HG02798 (cell line): Measurements from ENCODE around the gene LRGUK.
"Not testable (repeated sequence)": the region's sequence is repeated elsewhere in the genome, so short reads cannot be mapped to it uniquely, and the experiment has no call there.

Experiments used
- ATAC-seq: cut with Tn5 transposase; IDR thresholded peaks from one replicate; pipeline ENCODE4 v1.9.1; 2021; ENCODE audit warnings: mild to moderate bottlenecking; ENCODE audit not compliant: unreplicated experiment, poor library complexity

LRGUK gene

DNA sequence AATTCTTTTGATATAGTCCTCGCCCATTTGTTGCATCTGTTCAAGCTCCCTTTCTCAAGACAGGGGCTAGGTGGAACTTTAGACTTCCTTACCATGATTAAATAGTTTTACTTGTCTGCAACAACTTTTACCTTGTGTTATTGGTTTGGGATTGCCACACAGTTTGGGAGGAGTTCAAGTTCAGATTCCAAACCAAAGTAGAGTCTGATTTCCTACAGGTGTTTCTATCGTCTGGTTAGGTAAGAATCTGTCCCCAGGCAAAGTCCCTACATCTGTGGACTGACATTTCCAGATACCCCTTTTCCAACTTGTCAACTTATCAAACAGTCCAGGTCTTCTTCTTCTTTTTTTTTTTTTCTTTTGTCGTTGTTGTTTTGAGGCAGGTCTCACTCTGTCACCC lies 93.1 kb downstream of the LRGUK start:
- no peak for ATAC-seq

- not testable (repeated sequence) for ATAC-seq
Measured at GRCh38 chr7:134231296-134231695, 104.2 kb downstream of the LRGUK start.

DNA sequence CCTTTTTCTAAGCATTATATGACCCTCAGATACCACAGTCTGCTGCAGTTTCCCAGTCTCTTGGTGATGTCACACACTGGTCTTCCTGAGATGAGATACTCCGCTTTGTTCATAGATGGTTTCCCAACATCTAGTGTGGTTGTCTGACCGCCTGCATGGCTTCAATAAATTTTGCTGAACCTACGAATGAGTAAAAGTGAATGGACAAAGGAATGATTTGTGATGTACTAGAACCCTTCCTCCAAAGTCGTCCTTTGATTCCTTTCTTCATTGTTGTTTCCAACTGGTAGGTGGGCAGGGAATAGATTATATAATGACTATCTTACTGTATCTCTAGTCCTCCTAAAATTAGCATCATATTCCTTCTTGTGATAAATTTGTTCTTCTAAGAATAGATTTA lies 107.1 kb downstream of the LRGUK start:
- no peak for ATAC-seq

- ATAC-seq, result no peak
Measured at GRCh38 chr7:134245253-134245652, 118.1 kb downstream of the LRGUK start.

GRCh38 chr7:134246347-134246746 lies 119.2 kb downstream of the LRGUK start:
- no peak for ATAC-seq

GRCh38 chr7:134246761-134247160 lies 119.6 kb downstream of the LRGUK start:
- ATAC-seq, result no peak

GRCh38 chr7:134248196-134248595 lies 121.1 kb downstream of the LRGUK start:
- no peak for ATAC-seq

GRCh38 chr7:134254311-134254710 lies 127.2 kb downstream of the LRGUK start:
- no peak for ATAC-seq

- no peak for ATAC-seq
Measured at GRCh38 chr7:134255814-134256213, 128.7 kb downstream of the LRGUK start.

GRCh38 chr7:134262322-134262721 lies 135.2 kb downstream of the LRGUK start:
- ATAC-seq, result no peak

GRCh38 chr7:134276951-134277350 lies 149.8 kb downstream of the LRGUK start:
- ATAC-seq, result no peak

- ATAC-seq, result no peak
Measured at GRCh38 chr7:134278502-134279153, 151.5 kb downstream of the LRGUK start.

GRCh38 chr7:134279336-134279735 lies 152.2 kb downstream of the LRGUK start:
- ATAC-seq, result no peak

DNA sequence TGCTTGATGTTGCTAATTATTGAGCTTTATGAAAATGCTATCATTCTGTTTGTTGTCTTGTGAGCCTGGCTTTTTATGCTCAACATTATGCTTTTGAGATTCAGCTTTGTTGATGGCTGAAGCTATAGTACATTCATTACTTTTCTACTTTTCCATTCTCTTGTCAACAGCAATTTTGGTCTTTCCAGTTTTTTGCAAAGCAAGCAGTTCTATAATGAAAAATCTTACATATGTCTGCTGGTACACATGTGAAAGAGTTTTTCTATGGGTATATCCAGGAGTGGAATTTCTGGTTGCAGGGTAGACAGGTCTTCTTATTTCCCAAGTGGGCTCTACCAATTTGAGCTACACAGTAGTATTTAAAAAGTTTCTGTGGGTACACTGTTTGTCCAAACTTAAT lies 152.8 kb downstream of the LRGUK start:
- no peak for ATAC-seq

- no peak for ATAC-seq
Measured at GRCh38 chr7:134280508-134280907, 153.4 kb downstream of the LRGUK start.

- ATAC-seq, result no peak
Measured at GRCh38 chr7:134284011-134284410, 156.9 kb downstream of the LRGUK start.

DNA sequence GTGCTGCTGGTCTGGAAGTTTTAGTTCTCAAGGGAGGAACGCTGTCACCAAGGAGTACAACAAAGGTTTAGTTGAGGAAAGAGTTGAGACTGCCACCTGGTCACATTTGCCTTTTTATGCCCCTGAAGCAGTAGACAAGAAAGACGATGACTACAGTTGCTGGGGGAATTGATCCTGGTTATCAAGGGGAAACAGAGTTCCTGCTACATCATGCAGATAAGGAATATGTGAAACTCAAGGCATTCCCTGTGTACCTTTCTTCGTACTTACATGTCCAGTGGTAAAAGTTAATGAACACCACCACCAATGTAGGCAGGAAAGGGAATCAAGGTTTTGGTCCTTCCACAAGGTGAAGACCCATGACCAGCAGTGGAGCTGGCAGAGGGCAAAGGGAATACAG lies 157.8 kb downstream of the LRGUK start:
- no peak for ATAC-seq

DNA sequence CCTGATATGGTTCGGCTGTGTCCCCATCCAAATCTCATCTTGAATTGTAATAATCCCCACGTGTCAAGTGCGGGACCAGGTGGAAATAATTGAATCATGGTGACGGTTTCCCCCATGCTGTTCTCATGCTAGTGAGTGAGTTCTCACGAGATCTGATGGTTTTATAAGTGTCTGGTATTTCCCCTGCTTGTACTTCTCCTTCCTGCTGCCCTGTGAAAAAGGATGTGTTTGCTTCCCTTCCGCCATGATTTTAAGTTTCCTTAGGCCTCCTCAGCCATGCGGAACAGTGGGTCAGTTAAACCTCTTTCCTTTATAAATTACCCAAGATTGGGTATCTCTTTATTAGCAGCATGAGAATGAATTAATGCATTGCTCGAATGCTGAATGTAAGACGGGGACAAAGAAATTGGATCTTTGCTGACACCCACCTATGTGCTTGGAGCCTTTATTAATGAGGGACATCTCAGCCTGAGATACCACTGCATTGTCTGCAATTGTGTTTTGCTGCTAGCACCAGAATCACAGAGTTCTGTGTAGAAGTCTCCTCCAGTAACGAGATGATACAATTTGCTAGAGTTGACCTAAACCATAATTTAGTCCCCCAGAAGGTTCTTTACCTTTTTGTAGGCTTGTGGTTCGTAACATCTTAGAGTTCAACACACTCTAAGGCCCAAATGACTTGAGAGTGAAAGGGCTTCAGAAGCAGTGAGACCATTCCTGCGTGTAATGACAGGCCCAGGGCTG lies 160.9 kb downstream of the LRGUK start:
- ATAC-seq, result no peak

DNA sequence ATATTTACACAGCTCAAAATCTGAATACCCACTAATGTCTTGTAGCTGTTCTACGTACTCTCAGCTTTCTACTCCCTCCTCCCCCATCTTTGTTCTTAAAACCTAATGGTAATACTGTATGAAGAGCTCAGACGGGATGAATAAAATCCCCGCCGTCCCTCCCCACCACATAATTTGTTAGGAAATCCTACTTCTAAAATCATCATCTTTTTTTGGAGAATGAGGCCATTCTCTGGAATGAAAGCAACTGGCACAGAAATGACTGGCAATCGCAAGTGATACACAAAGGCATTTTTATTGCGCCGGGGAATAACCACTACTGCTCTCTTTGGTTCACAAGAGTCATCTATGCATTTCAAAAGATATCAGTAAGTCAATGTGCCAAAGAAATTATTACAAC lies 162.3 kb downstream of the LRGUK start:
- ATAC-seq, result no peak

- ATAC-seq, result no peak
Measured at GRCh38 chr7:134289841-134290240, 162.7 kb downstream of the LRGUK start.

DNA sequence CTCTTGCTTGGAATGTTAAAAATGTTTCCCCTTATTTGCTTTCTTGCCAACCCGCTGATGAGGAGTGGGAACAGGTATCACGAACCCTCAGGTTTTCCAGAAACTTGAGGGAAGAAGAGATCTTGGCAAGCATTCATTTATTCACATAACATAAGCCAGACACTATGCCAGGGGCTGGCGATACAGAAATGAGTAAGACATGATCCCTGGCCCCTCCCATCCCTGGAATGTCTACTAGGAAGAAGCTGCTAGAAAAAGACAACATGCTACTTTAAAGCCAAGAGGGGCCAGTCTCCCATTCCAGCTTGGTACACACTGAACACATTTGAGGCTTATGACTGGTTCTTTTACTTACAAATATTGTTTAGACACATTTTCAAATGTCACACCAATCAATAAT lies 163.1 kb downstream of the LRGUK start:
- ATAC-seq, result no peak
